Upper lobe of right lung (tissue), 1 donor: Measurements from ENCODE around the gene ZNF28. TPM values are rescaled to one million over a fixed set of nuclear protein-coding genes. Genes with fewer than 3 reads are reported as not detected.

Experiments
- ATAC-seq: fragments of 200-7000 bp; cut with Tn5 transposase; one replicate; pipeline ENCODE4 v1.9.1; 2020; ENCODE audit warnings: mild to moderate bottlenecking, moderate library complexity
- DNase-seq: peaks from one replicate; pipeline ENCODE4 v3.0.0-alpha.2; 2020
- H3K27ac ChIP-seq: fragments of 200-600 bp; one replicate; pipeline ENCODE4 v1.8.0; 2022
- H3K27me3 ChIP-seq: fragments of 200-600 bp; one replicate; pipeline ENCODE4 v1.8.0; 2022; ENCODE audit warnings: mild to moderate bottlenecking
- H3K36me3 ChIP-seq: fragments of 200-600 bp; one replicate; pipeline ENCODE4 v1.8.0; 2022
- H3K4me1 ChIP-seq: fragments of 200-600 bp; one replicate; pipeline ENCODE4 v1.8.0; 2022
- H3K4me3 ChIP-seq: fragments of 200-600 bp; one replicate; pipeline ENCODE4 v1.8.0; 2022; ENCODE audit warnings: mild to moderate bottlenecking
- H3K9me3 ChIP-seq: fragments of 200-600 bp; one replicate; pipeline ENCODE4 v1.8.0; 2022
- CTCF ChIP-seq: fragments of 200-600 bp; IDR thresholded peaks from one replicate; pipeline ENCODE4 v1.8.0; 2022; ENCODE audit warnings: antibody characterized with exemption
- intact Hi-C: fragments of 100-400 bp; cut with DNase I; formaldehyde crosslinking; loops from one replicate; pipeline ENCODE4 v1.11.0; 2022
- total RNA-seq: library from RNA; stranded (reverse); fragmentation: NEBNext Ultra II Directional; extraction: Animal tissue kit (Norgen Biotek cat#: 25700); gene quantifications from one replicate; pipeline ENCODE4 v1.2.1, GENCODE V29; 2021
- donor health status: DM: no; HTN: yes; CAD: no; lungs with severe emphysema.

ZNF28 gene
- total RNA-seq, 1 donor from 2014 or later, result 18.6 TPM

GRCh38 chr19:52749780-52750179 is 71.7 kb downstream of the ZNF28 start:
- intact Hi-C loops, result no loop called here

GRCh38 chr19:52748336-52748950 is 73.0 kb downstream of the ZNF28 start:
- Histone ChIP-seq H3K4me3 (no peak overlapping the region), H3K36me3 (no peaks in the 10 kb centered on the region), H3K4me1 (no peaks in the 10 kb centered on the region), H3K27me3 (no peaks in the 10 kb centered on the region), H3K9me3 (no peaks in the 10 kb centered on the region), H3K27ac (no peak overlapping the region)
- DNase-seq, result no peak
- ATAC-seq, result peak; percentile 48
- peak; percentile 35 for TF ChIP-seq CTCF
- intact Hi-C loops, result no loop called here

More at GRCh38 chr19:52749780-52750179, 71.7 kb downstream of the ZNF28 start:
- no peaks in the 10 kb centered on the region for H3K36me3 ChIP-seq
- H3K27me3 ChIP-seq, result no peaks in the 10 kb centered on the region
- no peak for TF ChIP-seq CTCF
- H3K27ac ChIP-seq, result no peak overlapping the region
- H3K4me3 ChIP-seq, result no peak overlapping the region
- ATAC-seq (no peak), DNase-seq (no peak)
- no peaks in the 10 kb centered on the region for H3K9me3 ChIP-seq
- H3K4me1 ChIP-seq, result no peaks in the 10 kb centered on the region

Other genes starting within 250 kb of the ZNF28 start
- gene ZNF83, start 183.3 kb downstream of the ZNF28 start, total RNA-seq, result 43.7 TPM
- gene ZNF611, start 86.6 kb downstream of the ZNF28 start, total RNA-seq, result 23.2 TPM
- 13.1 TPM for gene ZNF600, start 34.8 kb downstream of the ZNF28 start, total RNA-seq
- 11.8 TPM for gene ZNF468, start 36.0 kb upstream of the ZNF28 start, total RNA-seq
- 19.0 TPM for gene ZNF320, start 76.0 kb upstream of the ZNF28 start, total RNA-seq
- gene ZNF888, start 101.8 kb upstream of the ZNF28 start, total RNA-seq, result 9.1 TPM
- gene ZNF816, start 141.2 kb upstream of the ZNF28 start, total RNA-seq, result 9.8 TPM
- gene ERVV-1, start 192.3 kb upstream of the ZNF28 start, total RNA-seq, result not detected
- not detected for gene ERVV-2, start 223.1 kb upstream of the ZNF28 start, total RNA-seq